ENCODE results near the gene SH3D19. TPM values are rescaled to one million over a fixed set of nuclear protein-coding genes. Genes with fewer than 3 reads are reported as not detected.

Gene SH3D19
- polyA plus RNA-seq, 3 donors = not detected

DNA sequence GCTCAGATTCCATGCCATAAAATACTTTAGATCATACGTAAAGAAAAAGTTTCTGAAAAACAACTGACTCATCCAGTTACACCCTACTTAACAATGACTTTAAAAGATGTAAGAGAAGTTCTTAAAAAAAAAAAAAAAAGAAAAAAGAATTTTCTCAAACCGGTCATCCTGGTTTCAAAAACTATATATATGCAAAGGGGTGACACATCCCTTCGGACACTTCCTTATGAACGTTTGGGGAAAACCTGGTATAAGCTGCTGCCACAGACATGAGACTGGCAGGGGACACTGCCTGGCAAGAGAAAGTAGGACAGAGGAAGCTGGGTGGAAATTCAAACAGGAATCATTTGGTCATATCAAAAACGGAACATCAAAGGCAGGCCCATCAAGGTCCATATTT is 129.6 kb downstream of the SH3D19 start:
- H3K9ac ChIP-seq (ENCODE audit: insufficient read depth, low read length, poor library complexity, severe bottlenecking) = no peak overlapping the region
- H3K4me2 ChIP-seq (replicated peaks; ENCODE audit: extremely low read depth, low read length, poor library complexity, severe bottlenecking) = no peak overlapping the region
- H4K20me1 ChIP-seq (ENCODE audit: insufficient read depth, low read length) = no peaks in the 10 kb centered on the region
- Mint-ChIP-seq H3K27ac (no peak overlapping the region), H3K36me3 (no peaks in the 10 kb centered on the region), H3K4me1 (no peaks in the 10 kb centered on the region), H3K9me3 (peaks cover under 1 to 14% (median 9%) of the 10 kb centered on the region in 7 donors), H3K4me3 (no peak overlapping the region), H3K27me3 (ENCODE audit: low read depth in 3 of 3) (peaks cover 1 to 7% (median 3%) of the 10 kb centered on the region in 3 donors)
- H3K36me3 ChIP-seq (replicated peaks in 1 of 2; ENCODE audit: control insufficient read depth in 1 of 2, insufficient read depth in 2 of 2, low read length in 2 of 2) = no peaks in the 10 kb centered on the region
- H3K79me2 ChIP-seq (ENCODE audit: insufficient read depth, low read length) = no peaks in the 10 kb centered on the region
- no peak overlapping the region for H3K27ac ChIP-seq (ENCODE audit: low read depth in 1 of 2, low read length in 2 of 2)
- TF ChIP-seq, protein P1, sequence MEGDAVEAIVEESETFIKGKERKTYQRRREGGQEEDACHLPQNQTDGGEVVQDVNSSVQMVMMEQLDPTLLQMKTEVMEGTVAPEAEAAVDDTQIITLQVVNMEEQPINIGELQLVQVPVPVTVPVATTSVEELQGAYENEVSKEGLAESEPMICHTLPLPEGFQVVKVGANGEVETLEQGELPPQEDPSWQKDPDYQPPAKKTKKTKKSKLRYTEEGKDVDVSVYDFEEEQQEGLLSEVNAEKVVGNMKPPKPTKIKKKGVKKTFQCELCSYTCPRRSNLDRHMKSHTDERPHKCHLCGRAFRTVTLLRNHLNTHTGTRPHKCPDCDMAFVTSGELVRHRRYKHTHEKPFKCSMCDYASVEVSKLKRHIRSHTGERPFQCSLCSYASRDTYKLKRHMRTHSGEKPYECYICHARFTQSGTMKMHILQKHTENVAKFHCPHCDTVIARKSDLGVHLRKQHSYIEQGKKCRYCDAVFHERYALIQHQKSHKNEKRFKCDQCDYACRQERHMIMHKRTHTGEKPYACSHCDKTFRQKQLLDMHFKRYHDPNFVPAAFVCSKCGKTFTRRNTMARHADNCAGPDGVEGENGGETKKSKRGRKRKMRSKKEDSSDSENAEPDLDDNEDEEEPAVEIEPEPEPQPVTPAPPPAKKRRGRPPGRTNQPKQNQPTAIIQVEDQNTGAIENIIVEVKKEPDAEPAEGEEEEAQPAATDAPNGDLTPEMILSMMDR (IDR thresholded peaks at IDR 0.05) = no peak
- H3K4me1 ChIP-seq (ENCODE audit: control insufficient read depth in 1 of 2, insufficient read depth in 2 of 2, low read length in 2 of 2) = no peaks in the 10 kb centered on the region
- WGBS (ENCODE audit: insufficient coverage) = no CpG with 5 or more reads among the region's 5 CpGs
- H3K27me3 ChIP-seq (ENCODE audit: control insufficient read depth in 2 of 2, insufficient read depth in 2 of 2, low read length in 2 of 2) = no peaks in the 10 kb centered on the region
- DNase-seq = no peak
- H3K4me3 ChIP-seq (replicated peaks in 1 of 3; ENCODE audit: low read depth in 2 of 3, low read length in 3 of 3) = no peak overlapping the region
- intact Hi-C loops (cut with micrococcal nuclease) = no loop called here
- H3K9me3 ChIP-seq (replicated peaks in 1 of 2; ENCODE audit: control insufficient read depth in 1 of 2, insufficient read depth in 1 of 2, low read length in 2 of 2) = peaks cover 0 to 1% of the 10 kb centered on the region in 2 donors
- H2AFZ ChIP-seq (ENCODE audit: insufficient read depth, low read depth, low read length, poor library complexity, severe bottlenecking) = no peak overlapping the region

DNA sequence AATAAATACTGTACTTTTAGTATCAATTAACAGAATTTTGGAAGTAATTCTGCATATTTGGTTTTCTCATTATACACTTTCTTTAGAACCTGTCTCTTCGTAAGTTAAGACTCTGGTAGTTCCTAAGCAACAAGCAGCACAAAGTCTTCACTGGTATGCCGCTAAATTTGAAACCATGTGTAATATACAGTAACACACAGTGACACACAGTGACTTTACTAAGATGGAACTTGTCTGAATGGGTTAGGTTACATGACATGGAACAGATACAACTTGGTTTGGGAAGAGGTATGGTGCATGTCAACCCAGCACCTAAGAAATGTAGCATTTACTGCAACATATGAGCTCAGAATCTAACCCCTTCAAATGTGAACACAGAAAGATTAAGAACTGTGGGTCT is 132.0 kb downstream of the SH3D19 start:
- H3K36me3 Mint-ChIP-seq = no peaks in the 10 kb centered on the region
- H3K36me3 ChIP-seq (replicated peaks in 1 of 2; ENCODE audit: control insufficient read depth in 1 of 2, insufficient read depth in 2 of 2, low read length in 2 of 2) = no peaks in the 10 kb centered on the region
- peaks cover 10 to 32% (median 20%) of the 10 kb centered on the region in 7 donors for H3K9me3 Mint-ChIP-seq
- H2AFZ ChIP-seq (ENCODE audit: insufficient read depth, low read depth, low read length, poor library complexity, severe bottlenecking) = no peak overlapping the region
- H3K4me1 ChIP-seq (ENCODE audit: control insufficient read depth in 1 of 2, insufficient read depth in 2 of 2, low read length in 2 of 2) = no peaks in the 10 kb centered on the region
- H3K4me3 ChIP-seq (replicated peaks in 1 of 3; ENCODE audit: low read depth in 2 of 3, low read length in 3 of 3) = no peak overlapping the region
- peaks cover 1 to 3% (median 3%) of the 10 kb centered on the region in 3 donors for H3K27me3 Mint-ChIP-seq (ENCODE audit: low read depth in 3 of 3)
- H3K9me3 ChIP-seq (replicated peaks in 1 of 2; ENCODE audit: control insufficient read depth in 1 of 2, insufficient read depth in 1 of 2, low read length in 2 of 2) = peaks cover 0 to 8% of the 10 kb centered on the region in 2 donors
- no peak overlapping the region for H3K9ac ChIP-seq (ENCODE audit: insufficient read depth, low read length, poor library complexity, severe bottlenecking)
- H3K27ac ChIP-seq (ENCODE audit: low read depth in 1 of 2, low read length in 2 of 2) = no peak overlapping the region
- H3K79me2 ChIP-seq (ENCODE audit: insufficient read depth, low read length) = no peaks in the 10 kb centered on the region
- H3K4me1 Mint-ChIP-seq = no peaks in the 10 kb centered on the region
- intact Hi-C loops (cut with micrococcal nuclease) = no loop called here
- TF ChIP-seq, protein P1 (IDR thresholded peaks at IDR 0.05) = no peak
- no CpG with 5 or more reads among the region's 2 CpGs for WGBS (ENCODE audit: insufficient coverage)
- no peaks in the 10 kb centered on the region for H4K20me1 ChIP-seq (ENCODE audit: insufficient read depth, low read length)
- no peaks in the 10 kb centered on the region for H3K27me3 ChIP-seq (ENCODE audit: control insufficient read depth in 2 of 2, insufficient read depth in 2 of 2, low read length in 2 of 2)
- H3K4me3 Mint-ChIP-seq = no peak overlapping the region
- no peak overlapping the region for H3K27ac Mint-ChIP-seq
- no peak overlapping the region for H3K4me2 ChIP-seq (replicated peaks; ENCODE audit: extremely low read depth, low read length, poor library complexity, severe bottlenecking)
- DNase-seq = no peak

Measured in CD14-positive monocyte (primary cell).